ENCODE measurements around the gene DLGAP1.

The DLGAP1 gene

DNA sequence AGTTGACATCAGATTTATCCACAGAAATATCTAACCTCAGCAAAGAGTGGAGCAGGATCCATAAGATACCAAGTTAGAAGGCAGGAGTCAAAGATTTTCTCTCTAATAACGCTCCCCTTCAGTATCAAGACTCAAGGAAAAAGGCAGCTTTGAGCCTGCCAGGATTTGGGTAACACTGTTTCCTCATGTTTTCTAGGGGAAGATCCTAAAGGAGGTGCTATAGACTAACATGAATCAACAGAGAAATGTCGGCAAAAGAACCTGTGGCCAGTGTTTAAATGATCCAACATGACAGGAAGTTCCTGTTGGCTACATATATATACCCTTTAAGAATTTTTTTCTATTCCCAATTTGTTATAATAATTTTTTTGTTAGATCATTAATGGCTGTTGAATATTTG, 602.8 kb downstream of the DLGAP1 start:
- TF ChIP-seq, protein P1, sequence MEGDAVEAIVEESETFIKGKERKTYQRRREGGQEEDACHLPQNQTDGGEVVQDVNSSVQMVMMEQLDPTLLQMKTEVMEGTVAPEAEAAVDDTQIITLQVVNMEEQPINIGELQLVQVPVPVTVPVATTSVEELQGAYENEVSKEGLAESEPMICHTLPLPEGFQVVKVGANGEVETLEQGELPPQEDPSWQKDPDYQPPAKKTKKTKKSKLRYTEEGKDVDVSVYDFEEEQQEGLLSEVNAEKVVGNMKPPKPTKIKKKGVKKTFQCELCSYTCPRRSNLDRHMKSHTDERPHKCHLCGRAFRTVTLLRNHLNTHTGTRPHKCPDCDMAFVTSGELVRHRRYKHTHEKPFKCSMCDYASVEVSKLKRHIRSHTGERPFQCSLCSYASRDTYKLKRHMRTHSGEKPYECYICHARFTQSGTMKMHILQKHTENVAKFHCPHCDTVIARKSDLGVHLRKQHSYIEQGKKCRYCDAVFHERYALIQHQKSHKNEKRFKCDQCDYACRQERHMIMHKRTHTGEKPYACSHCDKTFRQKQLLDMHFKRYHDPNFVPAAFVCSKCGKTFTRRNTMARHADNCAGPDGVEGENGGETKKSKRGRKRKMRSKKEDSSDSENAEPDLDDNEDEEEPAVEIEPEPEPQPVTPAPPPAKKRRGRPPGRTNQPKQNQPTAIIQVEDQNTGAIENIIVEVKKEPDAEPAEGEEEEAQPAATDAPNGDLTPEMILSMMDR (IDR thresholded peaks at IDR 0.05; ENCODE audit: low read depth, low read length): no peak
- Histone ChIP-seq H3K4me3 (ENCODE audit: low read depth, low read length) (no peak overlapping the region), H3K27me3 (no peaks in the 10 kb centered on the region), H3K4me1 (no peaks in the 10 kb centered on the region), H3K36me3 (no peaks in the 10 kb centered on the region), H3K9me3 (no peaks in the 10 kb centered on the region)
- no peak for DNase-seq

DNA sequence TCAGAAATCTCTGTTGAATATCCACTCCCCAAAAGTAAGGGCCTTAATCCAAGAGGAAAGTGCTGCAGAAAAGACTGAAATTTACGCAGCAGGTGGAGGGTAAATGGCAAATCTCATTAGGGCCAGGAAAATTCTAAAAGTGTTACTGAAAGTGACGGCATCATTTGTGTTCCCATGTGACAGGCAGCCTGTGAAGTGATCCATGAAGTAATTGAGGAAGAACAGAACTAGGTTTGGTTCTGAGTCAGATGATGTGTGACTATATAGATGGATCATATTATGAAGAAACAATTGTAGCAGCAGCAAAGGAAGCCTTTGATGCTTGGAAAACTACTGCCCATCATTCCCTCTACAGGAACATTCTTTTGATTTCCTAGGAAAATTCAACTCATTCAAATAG, 603.9 kb downstream of the DLGAP1 start:
- no peaks in the 10 kb centered on the region for H3K4me1 ChIP-seq
- TF ChIP-seq, protein P1 (IDR thresholded peaks at IDR 0.05; ENCODE audit: low read depth, low read length): no peak
- no peak overlapping the region for H3K4me3 ChIP-seq (ENCODE audit: low read depth, low read length)
- H3K36me3 ChIP-seq: no peaks in the 10 kb centered on the region
- no peaks in the 10 kb centered on the region for H3K9me3 ChIP-seq
- no peak for DNase-seq
- H3K27me3 ChIP-seq: no peaks in the 10 kb centered on the region

DNA sequence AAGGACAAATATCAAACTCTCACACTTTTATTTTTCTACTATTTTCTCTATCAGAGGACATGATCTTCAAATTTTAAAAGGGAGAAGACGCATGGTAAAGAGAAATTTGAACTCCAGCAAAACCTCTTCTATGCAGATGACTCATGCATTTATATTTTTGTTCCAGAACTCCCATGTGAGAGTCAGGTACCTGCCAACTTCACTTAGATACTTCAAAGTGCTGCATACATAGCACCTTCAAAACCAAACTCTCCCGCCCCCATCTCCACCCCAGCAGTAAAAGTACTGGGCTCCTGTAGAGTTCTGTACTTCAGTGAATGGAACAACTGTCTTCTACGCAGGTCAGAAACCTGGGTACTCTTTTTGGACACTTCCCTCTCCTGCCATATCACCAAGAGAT, 606.8 kb downstream of the DLGAP1 start:
- TF ChIP-seq, protein P1 (IDR thresholded peaks at IDR 0.05; ENCODE audit: low read depth, low read length): no peak
- no peak overlapping the region for H3K4me3 ChIP-seq (ENCODE audit: low read depth, low read length)
- H3K36me3 ChIP-seq: no peaks in the 10 kb centered on the region
- H3K27me3 ChIP-seq: no peaks in the 10 kb centered on the region
- DNase-seq: no peak
- no peaks in the 10 kb centered on the region for H3K4me1 ChIP-seq
- H3K9me3 ChIP-seq: no peaks in the 10 kb centered on the region

DNA sequence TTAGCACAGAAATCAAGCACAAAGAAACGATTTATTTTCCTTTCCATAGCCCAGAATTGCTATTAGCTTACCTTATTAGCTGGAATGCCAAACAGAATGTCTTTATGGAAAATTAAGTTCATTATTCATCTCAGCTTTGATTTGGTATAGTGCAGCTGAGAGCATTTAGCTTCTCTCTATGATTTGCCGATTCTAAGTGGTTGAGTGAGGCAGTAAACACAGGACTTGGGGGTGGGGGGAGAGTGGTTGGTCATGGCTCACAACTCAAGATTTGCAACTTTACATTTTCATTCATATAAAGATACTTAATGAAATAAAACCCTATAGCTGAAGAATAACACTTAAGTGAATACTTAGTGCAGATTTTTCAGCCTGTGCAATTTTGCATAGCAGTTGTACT, 609.9 kb downstream of the DLGAP1 start:
- no peak for DNase-seq
- TF ChIP-seq, protein P1 (IDR thresholded peaks at IDR 0.05; ENCODE audit: low read depth, low read length): no peak
- Histone ChIP-seq H3K9me3 (no peaks in the 10 kb centered on the region), H3K36me3 (no peaks in the 10 kb centered on the region), H3K4me3 (ENCODE audit: low read depth, low read length) (no peak overlapping the region), H3K4me1 (no peaks in the 10 kb centered on the region), H3K27me3 (no peaks in the 10 kb centered on the region)

DNA sequence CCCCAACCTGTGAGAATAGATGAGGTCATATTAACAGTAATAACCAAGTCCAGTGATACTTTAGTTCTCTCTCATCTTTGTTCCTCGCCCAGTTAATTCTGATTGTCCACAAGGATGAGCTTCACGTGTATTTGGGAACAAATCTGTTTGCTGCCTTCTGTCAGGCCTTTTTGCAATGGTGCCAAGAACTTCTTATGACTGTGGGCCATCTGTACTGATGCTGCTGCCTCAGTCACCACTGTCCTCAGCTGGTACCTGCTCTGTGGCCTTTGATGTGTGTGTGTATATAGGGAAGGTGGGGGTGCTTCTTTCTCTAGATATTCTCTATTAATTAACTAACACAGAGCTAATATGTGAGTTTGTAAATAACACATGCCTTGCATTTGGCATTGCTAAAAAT, 612.3 kb downstream of the DLGAP1 start:
- no peaks in the 10 kb centered on the region for H3K9me3 ChIP-seq
- H3K27me3 ChIP-seq: no peaks in the 10 kb centered on the region
- H3K4me3 ChIP-seq (ENCODE audit: low read depth, low read length): no peak overlapping the region
- no peaks in the 10 kb centered on the region for H3K36me3 ChIP-seq
- TF ChIP-seq, protein P1 (IDR thresholded peaks at IDR 0.05; ENCODE audit: low read depth, low read length): no peak
- no peaks in the 10 kb centered on the region for H3K4me1 ChIP-seq
- no peak for DNase-seq

DNA sequence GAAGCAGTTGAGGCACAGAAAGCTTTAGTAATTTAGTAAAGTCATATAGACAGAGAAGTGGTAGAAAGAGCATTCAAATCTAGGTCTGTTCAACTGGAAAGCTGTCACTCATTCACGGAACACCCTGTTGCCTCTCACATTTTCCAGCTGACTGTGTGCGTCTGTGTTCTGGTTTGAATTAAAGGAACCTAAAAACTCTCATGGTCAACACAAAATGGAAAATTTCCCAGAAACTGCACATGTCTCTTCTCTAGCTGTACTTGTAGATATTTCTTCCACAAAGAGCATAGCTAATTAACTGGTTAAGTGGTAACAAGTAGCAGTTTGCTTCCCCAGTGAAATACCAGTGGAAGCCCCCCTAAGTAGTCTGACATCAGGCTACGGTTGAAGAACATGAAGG, 614.3 kb downstream of the DLGAP1 start:
- no peak overlapping the region for H3K4me3 ChIP-seq (ENCODE audit: low read depth, low read length)
- DNase-seq: no peak
- no peaks in the 10 kb centered on the region for H3K4me1 ChIP-seq
- no peaks in the 10 kb centered on the region for H3K27me3 ChIP-seq
- no peaks in the 10 kb centered on the region for H3K9me3 ChIP-seq
- no peaks in the 10 kb centered on the region for H3K36me3 ChIP-seq
- TF ChIP-seq, protein P1 (IDR thresholded peaks at IDR 0.05; ENCODE audit: low read depth, low read length): no peak
